Lung (tissue), 12 donors: ENCODE measurements around the gene PALD1. TPM values are rescaled to one million over a fixed set of nuclear protein-coding genes. Genes with fewer than 3 reads are reported as not detected.

ENCODE experiments used
- ATAC-seq: fragments of 200-7000 bp; cut with Tn5 transposase; one replicate; pipeline ENCODE4 v1.9.1; 2020; ENCODE audit warnings: moderate number of reproducible peaks; ENCODE audit not compliant: insufficient read depth, low FRiP score
- DNase-seq, 3 donors: peaks; one replicate each; pipeline ENCODE4 v3.0.0-alpha.2; 2013 to 2017
- H3K27ac ChIP-seq, 2 donors: one replicate each; pipeline ENCODE4 v1.5.1; 2013; ENCODE audit warnings: mild to moderate bottlenecking in 2 of 2, moderate library complexity in 2 of 2, control low read depth in 1 of 2, inconsistent platforms in 1 of 2, low read depth in 1 of 2, low read length in 1 of 2
- H3K27me3 ChIP-seq, 3 donors: one replicate each; pipeline ENCODE4 v1.5.1; 2013; ENCODE audit warnings: low read length in 2 of 3; ENCODE audit not compliant: control insufficient read depth in 3 of 3, insufficient read depth in 3 of 3
- H3K36me3 ChIP-seq, 4 donors: one replicate each; pipeline ENCODE4 v1.5.1; 2013; ENCODE audit warnings: low read length in 4 of 4, mild to moderate bottlenecking in 1 of 4, moderate library complexity in 1 of 4; ENCODE audit not compliant: control insufficient read depth in 4 of 4, insufficient read depth in 4 of 4
- H3K4me1 ChIP-seq, 5 donors: one replicate each; pipeline ENCODE4 v1.5.1; 2013; ENCODE audit warnings: low read length in 5 of 5, mild to moderate bottlenecking in 2 of 5, moderate library complexity in 1 of 5; ENCODE audit not compliant: control insufficient read depth in 5 of 5, insufficient read depth in 5 of 5
- H3K4me3 ChIP-seq: one replicate; pipeline ENCODE4 v1.5.1; 2013; ENCODE audit warnings: mild to moderate bottlenecking, control low read depth, moderate library complexity
- H3K9ac ChIP-seq, 2 donors: one replicate each; pipeline ENCODE4 v1.5.1; 2013; ENCODE audit warnings: low read length in 2 of 2, control low read depth in 1 of 2; ENCODE audit not compliant: insufficient read depth in 1 of 2
- H3K9me3 ChIP-seq, 4 donors: one replicate each; pipeline ENCODE4 v1.5.1; 2013; ENCODE audit warnings: low read length in 3 of 4, mild to moderate bottlenecking in 1 of 4, moderate library complexity in 1 of 4; ENCODE audit not compliant: control insufficient read depth in 4 of 4, insufficient read depth in 3 of 4
- WGBS, 2 donors: extraction: QIAGEN DNeasy Blood & Tissue Kit; methylation state at CpG; one replicate each; pipeline ENCODE4 v1.1.7; 2013; 5-methylcytosine and 5-hydroxymethylcytosine counted together
- polyA plus RNA-seq, 2 donors: library from polyadenylated mRNA; stranded (reverse); fragments of 200-250 nt; gene quantifications; one replicate each; pipeline ENCODE4 v1.2.1, GENCODE V29; 2013
- total RNA-seq, 2 donors: library from RNA; depleted of rRNA in 1 of 2; stranded (reverse); fragments of >200 nt in 1 of 2; gene quantifications; one replicate each; pipeline ENCODE4 v1.2.1, GENCODE V29; 2014 to 2021
- TF ChIP-seq, protein P1 (sequence below): IDR thresholded peaks from 2 replicates; pipeline ENCODE4 v1.5.1; 2012; ENCODE audit warnings: mild to moderate bottlenecking; ENCODE audit errors: control extremely low read depth, extremely low read depth
- donor health status: control.
- donor health status: control.
- donor health status: Bipolar disorder and iron deficiency.
- donor health status: healthy.
- donor health status: DM: yes; HTN: yes; CAD: no.

PALD1 gene
- total and polyA plus RNA-seq, 4 donors, result 10.5 to 19.7 (median 15.6) TPM

DNA sequence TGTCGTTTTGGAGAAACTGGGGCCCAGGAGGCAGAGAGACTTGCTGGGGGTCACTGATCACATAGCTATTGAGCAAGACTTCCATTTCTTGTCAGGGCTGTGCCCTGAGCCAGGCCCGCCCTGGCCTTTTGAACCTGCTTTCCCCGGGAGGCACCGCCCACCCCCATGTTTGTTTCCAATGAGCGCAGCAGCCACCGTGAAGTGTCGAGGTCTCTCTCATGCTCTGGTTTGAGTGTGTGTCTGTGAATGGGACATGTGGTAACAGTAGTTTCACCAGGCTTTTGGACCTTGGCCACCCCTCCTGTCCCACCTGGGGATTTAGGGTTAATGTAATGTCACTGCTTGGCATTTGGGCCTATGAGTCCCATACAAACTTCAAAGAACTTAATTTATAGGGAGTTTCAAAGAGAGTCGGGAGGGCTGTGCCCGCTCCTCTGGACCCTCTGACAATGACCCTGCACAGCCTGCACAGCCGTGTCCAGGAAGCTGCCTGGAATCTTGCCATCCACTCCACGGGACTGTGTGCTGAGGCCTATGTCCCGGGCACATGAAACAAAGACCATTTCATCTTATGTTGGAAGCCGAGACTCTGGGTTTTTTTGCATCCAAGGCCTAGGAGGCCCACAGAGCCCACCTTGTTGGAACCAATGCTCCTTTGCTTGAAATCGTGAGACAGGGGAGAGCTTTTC, 117.7 kb downstream of the PALD1 start:
- no peak overlapping the region for H3K4me3 ChIP-seq
- no peak overlapping the region for H3K27ac ChIP-seq
- WGBS, 2 donors, result 64 to 79% methylated on average over 14 of the region's 14 CpGs
- DNase-seq (peak; percentile 51 to 80 (median 66)), ATAC-seq (no peak)
- no peaks in the 10 kb centered on the region for H3K36me3 ChIP-seq
- TF ChIP-seq, protein P1, sequence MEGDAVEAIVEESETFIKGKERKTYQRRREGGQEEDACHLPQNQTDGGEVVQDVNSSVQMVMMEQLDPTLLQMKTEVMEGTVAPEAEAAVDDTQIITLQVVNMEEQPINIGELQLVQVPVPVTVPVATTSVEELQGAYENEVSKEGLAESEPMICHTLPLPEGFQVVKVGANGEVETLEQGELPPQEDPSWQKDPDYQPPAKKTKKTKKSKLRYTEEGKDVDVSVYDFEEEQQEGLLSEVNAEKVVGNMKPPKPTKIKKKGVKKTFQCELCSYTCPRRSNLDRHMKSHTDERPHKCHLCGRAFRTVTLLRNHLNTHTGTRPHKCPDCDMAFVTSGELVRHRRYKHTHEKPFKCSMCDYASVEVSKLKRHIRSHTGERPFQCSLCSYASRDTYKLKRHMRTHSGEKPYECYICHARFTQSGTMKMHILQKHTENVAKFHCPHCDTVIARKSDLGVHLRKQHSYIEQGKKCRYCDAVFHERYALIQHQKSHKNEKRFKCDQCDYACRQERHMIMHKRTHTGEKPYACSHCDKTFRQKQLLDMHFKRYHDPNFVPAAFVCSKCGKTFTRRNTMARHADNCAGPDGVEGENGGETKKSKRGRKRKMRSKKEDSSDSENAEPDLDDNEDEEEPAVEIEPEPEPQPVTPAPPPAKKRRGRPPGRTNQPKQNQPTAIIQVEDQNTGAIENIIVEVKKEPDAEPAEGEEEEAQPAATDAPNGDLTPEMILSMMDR, result no peak
- no peak overlapping the region for H3K9ac ChIP-seq
- no peaks in the 10 kb centered on the region for H3K9me3 ChIP-seq
- H3K4me1 ChIP-seq, result peaks cover 0 to 22% (median 0%) of the 10 kb centered on the region in 5 donors
- H3K27me3 ChIP-seq, result no peaks in the 10 kb centered on the region

- DNase-seq, result peak; percentile 75 to 89 (median 80)
- Histone ChIP-seq H3K27ac (no peak overlapping the region), H3K4me3 (no peak overlapping the region), H3K9ac (no peak overlapping the region), H3K4me1 (peaks cover 0 to 22% (median 0%) of the 10 kb centered on the region in 5 donors), H3K9me3 (no peaks in the 10 kb centered on the region), H3K27me3 (no peaks in the 10 kb centered on the region), H3K36me3 (no peaks in the 10 kb centered on the region)
- ATAC-seq, result no peak
- TF ChIP-seq, protein P1, result no peak
- 83 to 88% methylated on average over 8 of the region's 8 CpGs for WGBS, 2 donors
Measured at GRCh38 chr10:70596860-70597809, 118.6 kb downstream of the PALD1 start.

GRCh38 chr10:70597856-70598815, 119.6 kb downstream of the PALD1 start:
- WGBS, 2 donors, result 93 to 94% methylated on average over 34 of the region's 34 CpGs
- Histone ChIP-seq H3K27me3 (no peaks in the 10 kb centered on the region), H3K27ac (no peak overlapping the region), H3K36me3 (no peaks in the 10 kb centered on the region), H3K9me3 (no peaks in the 10 kb centered on the region), H3K9ac (no peak overlapping the region), H3K4me3 (no peak overlapping the region), H3K4me1 (peaks cover 0 to 22% (median 0%) of the 10 kb centered on the region in 5 donors)
- ATAC-seq, result no peak
- TF ChIP-seq, protein P1, result no peak
- no peak for DNase-seq
